GM18508 (cell line): ENCODE results near the gene PTPRN2.

Experiments used
- ATAC-seq: cut with Tn5 transposase; IDR thresholded peaks from one replicate; pipeline ENCODE4 v1.9.1; 2021; ENCODE audit warnings: moderate number of reproducible peaks; ENCODE audit not compliant: insufficient read depth, unreplicated experiment

The PTPRN2 gene

DNA sequence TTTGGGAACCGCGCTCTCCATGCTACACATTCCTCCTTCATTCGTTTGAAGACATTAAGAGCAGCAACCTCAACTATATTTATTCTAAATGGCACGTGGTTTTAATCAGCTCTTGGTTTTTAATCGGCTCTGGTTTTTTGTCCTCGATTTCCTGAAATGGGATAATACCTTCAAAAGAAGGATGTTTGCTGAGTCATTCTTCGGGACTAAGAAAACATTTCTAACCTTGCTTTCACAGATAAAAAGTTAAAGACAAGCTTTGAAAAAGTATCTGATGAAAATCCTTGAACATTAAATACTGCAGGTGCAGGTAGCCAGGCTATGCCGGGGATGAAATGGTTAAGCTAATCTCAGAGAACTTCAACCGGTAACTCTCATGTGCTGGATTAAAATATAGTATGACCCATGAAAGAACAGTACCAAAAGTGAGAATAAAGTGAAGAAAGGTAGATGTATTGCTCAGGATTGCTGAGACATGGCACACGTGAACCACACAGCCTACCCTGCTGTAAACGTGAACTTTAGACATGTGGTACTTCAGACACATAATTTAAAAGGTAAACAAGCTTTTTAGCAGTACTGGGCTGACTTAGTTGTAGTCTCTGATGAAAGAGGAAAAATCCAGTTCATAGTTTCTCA, 89.1 kb downstream of the PTPRN2 start:
- no peak for ATAC-seq

DNA sequence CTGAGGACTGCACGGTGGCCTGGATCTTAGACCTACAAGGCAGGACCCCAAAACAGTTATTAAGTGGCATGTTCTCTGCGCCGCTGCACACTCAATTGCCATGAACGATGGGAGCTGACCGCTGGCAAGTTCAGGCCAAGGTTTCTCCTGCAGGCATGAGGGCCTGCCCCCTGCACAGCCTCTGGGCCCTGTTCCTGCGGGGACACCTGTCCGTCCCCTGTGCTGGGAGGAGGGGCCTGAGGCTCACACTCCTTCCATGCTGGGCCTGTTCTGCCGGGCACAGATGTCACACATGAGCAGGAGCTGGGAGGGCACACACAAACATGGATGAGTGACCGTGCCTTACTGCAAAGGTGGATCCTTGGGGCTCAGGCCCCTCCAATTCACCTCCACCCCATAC, 90.0 kb downstream of the PTPRN2 start:
- no peak for ATAC-seq

DNA sequence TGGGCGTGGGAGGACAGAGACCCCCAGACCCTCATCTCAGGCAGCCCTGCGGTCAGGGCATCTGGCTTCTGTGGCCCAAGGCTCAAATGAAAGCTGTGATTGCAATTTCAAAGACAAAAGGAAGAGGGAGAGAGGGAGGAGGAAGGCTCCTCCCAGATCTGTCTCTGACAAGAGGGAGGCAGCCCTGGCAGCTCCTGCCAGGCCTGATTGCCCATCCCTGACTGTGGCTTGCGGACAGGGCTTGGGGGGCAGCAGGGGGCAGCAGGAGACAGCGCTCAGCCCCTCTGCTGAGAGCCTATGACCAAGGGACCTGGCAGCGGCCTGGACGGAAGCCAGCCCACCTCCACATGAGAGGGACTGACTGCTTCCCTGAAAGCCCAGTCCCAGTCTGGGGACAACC, 91.8 kb downstream of the PTPRN2 start:
- ATAC-seq = no peak

DNA sequence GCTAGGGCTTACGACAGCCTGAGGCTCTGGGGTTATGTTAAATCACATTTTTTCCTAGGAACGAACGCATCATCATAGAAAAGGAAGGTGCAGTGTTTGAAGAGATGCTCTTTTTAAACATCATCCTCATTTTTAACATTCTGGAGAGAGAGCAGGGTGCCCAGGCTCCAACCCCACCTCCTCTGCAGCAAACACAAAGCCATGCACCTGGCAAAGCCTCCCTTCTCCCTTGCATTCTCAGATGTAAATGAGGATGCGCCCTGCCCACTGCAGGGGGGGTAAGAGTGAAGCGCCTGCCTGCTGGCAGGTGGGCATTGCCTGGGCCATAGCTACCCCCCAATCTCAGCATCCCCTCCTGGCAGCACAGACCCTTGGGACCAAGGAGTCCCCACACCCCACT, 92.4 kb downstream of the PTPRN2 start:
- no peak for ATAC-seq

DNA sequence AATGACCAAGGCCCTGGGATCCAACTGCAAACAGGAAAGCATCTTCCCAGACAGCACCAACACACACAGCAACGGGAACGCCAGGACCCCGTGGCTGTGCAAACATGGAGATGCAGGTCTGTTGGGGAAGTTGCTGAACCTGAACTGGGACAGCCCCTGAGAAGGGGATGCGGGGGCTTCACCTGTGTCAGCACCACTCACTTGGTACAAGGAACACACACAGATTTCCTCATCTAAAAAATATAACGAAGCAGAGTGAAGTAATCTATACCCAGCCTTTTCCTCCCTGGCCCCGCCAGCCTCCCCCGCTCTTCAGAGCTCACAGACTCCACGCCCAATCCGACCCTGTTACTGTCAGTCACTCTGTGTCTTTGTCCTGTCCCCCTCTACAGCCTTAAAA, 93.0 kb downstream of the PTPRN2 start:
- ATAC-seq = no peak

DNA sequence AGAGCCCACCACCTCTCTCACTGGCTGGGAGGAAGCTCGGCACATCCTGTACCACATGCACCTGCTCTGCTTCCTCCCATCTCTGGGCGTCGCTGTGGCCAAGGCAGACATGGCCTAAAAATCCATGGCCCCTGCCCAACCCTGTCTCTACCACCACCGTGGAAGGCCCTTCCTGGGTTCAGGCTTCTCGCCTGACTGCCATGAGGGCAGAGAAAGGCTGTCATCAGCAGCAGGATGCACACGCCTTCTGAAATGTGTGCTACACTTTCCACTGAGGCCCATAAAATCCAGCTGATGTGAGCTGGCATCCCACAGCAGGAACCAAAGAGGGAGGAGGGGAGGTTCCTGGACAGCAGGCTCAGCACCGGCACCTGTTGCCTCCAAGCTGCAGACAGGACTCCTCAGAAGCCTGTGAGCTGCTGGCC, 93.4 kb downstream of the PTPRN2 start:
- ATAC-seq = no peak

DNA sequence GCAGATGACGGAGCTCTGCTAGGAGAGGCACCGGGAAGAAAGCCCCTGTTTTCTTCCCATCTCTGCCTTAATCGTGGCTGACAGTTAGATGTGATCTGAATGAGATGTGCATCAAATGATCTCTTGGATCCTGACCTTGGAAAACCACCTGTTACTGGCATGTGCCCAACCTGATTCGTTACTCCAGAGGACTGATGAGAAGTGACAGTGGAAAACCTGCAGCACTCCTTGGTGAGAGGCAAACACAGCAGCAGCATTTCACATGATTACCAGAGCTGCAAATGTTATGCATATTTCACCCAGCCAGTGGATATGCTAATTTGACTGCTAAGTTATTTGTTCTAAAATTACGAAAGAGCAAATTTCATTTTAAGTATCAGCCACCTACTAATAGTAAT, 95.3 kb downstream of the PTPRN2 start:
- ATAC-seq = no peak

DNA sequence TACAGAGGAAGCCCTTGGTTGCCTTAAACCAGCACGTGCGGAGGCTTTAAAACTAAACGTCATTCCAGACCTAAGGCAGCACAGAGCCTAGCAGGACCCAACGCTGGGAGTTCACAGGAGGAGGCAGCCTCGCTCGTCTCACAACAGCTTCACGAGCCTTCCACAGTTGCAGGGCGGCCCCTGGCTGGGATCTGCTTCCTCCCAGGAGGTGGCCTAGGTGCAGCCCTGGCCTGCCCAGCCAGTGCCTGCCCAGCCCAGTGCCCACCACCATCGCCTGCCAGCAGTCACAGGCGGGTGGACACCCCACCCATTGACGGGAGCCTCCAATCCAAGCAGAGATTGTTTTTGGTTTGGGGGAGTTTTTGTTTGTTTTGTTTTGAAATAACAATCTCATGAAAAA, 96.5 kb downstream of the PTPRN2 start:
- no peak for ATAC-seq

DNA sequence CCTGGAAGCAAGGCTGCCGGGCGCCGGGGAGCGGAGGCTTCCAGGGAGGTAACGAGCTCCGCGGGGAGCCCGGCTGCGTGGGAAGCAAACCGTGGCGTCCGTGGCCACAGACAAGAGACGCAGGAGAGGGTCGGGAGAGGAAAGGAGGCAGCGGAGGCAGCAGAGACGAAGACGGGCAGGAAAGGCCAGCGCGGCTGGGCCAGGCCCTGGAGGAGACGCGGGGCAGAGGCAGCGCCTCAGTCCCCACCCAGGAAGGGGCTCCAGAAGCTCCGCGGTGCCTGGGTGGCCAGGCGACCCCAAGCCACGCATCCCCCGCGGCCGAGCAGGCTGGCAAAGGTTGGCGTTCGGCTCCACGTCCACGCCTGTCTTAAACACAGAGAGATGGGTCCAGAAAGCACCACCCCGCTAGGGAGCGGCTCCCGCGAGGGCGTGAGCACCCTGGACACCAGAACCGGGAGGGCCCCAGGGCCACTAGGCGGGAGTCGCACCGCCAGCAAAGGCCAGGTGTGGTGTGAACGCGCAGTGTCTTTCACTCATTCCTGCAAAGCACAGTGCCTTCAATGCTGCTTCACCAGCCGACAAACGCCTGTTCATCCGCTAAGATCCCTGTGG, 97.3 kb downstream of the PTPRN2 start:
- no peak for ATAC-seq

DNA sequence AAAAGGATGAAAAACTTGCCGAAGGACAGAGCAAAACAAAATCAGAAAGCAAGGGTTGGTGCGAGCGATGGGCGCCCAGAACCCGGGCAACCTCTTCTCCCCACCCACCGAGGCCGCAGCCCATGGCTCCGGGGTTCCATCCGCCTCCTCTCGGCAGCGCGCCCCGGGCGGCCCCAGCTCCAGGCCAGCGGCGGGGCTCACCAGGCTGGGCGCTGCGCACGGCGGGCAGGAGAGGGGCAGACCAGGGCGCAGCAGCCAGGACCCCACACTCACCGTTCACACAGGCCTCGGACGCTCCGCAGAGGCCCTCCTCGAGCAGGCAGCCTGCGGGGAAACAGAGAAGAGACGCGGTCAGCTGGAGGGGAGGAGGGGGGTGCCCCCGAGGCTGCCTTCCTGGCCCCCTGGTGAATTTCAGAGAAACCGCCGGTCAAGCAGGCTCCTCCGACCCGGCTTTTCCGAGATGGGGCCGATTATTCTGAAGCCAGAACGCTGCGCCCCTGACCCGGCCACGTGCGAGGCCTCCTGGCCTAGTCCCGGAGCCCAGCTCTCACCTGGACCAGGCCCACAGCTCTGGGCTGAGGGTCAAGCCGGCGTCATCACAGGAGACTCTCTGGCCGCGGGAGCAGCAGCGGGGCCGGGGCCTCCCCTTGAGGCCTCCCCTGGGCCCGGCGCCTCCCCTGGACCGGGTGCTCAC, 98.0 kb downstream of the PTPRN2 start:
- ATAC-seq = no peak

DNA sequence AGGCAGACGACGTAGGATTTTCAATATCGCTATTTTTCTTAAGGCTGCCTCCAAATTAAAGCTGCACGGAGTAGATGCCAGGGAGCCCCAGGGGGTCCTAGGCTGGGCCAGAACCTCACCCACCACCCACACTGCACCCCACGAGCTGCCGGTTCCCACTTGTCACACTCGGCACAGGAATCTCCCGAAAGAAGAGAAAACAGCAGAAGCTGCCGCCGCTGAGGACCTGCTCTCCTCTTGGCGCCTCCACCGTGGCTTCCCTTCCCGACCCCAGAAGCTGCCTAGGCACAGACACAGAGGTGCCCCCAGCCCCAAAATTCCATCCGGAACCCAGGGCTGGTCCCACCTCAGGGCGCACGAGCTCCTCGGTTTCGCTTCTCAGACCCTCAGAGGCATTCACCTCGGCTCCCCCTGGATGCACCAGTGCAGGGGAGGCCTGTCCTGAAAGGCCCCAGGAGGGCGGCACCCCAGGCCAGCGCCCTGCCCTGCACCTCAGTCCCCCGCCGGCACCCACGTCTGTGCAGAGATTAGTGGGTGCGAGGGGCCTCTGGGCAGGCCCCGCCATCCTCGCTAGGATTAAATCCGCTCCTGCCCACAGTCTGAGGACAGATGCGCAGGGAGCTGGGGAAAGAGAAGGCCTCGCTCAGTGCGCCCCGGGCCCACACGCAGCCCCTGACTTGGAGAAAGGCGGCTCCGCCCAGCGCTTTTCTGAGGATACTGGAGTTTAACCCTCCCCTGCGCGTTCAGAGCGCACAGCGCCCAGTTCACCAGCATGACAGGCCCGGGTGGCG, 99.2 kb downstream of the PTPRN2 start:
- ATAC-seq = no peak

DNA sequence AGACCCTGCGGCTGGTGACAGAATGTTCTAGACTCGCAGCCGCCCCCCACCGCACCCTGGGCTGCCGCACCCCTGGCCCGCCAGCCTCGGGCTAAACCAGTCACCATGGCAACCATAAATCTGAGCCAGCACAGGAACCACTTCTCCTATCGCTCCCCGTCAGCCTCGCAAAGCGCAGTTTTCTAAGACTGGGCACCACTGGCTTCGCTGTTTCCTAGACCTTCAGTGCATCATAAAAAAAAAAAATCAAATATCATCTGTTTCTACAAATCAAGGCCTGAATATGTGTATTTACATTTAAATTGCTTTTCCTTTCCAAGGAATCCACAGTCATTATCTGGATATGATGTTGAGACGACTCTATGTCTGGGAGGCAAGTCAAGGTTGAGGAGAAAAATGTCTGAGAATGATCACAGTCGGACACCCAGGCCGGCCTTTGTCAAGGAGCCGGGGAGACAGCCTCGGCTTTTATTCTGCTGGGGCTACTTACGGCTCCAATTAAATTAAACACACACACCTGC, 99.9 kb downstream of the PTPRN2 start:
- no peak for ATAC-seq

DNA sequence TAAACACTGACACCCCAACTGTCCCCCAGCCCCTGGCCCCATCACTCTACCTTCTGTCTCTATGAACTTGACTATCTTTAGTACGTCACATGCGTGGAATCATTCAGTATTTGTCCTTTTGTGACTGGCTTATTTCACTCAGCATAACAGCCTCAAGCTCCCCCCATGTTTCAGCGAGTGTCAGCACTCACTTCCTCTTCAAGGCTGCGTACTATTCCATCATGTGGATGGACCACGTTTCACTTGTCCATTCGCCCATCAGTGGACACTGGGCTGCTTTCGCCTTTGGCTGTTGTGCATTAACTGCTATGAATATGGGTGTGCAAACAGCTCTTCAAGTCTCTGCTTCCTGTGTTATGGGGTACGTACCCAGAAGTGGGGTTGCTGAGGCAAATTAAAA, 100.7 kb downstream of the PTPRN2 start:
- ATAC-seq = no peak

DNA sequence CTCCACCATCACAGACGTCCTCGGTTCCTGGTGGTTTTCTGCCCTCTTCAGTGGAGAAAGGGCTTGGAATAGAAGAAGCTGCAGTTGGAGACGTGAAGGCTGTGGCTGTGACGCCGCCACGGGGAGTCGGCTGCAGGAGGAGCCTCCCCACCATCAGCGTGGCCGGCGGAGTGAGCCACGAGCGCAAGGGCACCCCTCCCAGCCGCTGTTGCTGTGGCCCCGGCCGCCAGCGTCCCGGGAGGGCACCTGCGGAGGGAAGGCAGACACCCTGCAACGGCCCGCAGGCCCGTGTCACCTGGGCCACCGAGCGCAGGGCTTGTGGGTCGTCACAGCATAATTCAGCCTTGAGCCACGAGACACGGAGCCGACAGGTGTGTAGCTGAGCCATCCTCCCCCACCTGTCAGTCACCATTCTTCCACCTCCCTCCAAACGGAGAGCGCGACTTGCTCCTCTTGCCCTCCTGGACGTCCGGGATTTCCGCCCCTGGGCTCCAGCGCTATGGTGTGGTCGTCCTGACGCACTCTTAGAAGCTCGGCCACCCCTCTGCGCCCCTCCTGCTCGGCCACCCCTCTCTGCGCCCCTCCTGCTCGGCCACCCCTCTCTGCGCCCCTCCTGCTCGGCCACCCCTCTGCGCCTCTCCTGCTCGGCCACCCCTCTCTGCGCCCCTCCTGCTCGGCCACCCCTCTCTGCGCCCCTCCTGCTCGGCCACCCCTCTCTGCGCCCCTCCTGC, 102.7 kb downstream of the PTPRN2 start:
- ATAC-seq = no peak

DNA sequence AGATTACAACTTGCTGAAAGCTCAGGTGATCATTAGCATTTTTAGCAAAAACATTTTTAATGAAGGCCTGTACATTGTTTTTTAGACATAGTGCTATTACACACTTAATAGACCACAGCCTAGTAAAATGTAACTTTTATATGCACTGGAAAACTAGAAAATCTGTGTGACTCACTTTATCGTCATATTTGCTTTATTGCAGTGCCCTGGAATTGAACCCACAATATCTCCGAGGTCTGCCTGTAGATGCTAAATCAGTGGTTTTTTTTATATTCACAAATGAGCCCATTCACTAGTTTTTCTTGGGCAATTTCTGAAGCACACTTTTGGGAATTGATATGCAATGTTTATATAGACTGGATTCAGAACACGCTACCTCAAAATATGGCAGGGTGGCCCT, 105.1 kb downstream of the PTPRN2 start:
- ATAC-seq = no peak

DNA sequence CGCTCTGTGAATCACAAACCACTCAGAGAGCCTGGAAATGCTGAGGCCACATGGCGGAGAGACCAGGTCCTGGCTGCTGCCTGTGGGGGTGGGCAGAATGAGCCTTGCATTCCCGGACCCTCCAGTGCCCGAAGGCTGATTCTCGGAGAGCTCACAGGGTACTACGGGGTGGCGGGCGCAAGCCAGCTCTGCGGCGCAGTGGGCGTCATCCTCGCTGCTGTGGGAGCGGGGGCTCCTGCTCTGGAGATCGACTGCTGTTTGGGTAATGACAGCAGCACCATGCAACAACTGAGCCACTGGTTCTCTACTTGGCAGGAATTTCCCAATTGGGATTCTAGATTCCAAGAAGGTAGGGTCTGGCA, 108.0 kb downstream of the PTPRN2 start:
- no peak for ATAC-seq

DNA sequence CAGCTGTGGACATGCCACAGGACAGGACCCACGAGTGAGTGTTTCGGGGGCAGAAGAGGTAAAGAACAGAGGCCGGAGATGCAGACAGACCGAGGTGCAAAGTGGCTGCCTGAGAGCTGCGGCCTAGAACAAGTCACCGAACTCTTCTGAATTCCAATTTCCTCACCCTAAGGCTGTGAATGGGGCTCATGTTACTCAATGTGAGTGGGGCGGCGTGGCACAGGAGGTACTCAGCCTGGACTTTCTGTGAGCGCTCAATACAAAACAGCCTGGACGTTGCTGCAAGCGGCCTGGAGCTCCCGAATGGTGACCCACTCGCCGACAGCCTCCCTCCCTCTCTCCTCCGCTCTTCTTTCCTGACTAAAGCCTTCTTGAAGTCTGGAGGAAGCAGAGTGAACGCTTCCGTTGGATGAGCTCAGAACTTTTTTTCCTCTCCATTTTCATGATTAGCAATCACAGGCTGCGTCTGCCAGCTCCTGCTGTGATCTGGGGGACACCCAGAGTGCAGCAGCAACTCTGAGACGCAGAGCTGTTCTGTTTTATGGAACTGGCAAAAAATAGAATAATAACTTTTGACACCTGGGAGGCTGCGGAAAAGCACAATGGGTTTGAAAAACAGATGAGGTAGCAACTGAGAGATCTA, 108.5 kb downstream of the PTPRN2 start:
- ATAC-seq = no peak

DNA sequence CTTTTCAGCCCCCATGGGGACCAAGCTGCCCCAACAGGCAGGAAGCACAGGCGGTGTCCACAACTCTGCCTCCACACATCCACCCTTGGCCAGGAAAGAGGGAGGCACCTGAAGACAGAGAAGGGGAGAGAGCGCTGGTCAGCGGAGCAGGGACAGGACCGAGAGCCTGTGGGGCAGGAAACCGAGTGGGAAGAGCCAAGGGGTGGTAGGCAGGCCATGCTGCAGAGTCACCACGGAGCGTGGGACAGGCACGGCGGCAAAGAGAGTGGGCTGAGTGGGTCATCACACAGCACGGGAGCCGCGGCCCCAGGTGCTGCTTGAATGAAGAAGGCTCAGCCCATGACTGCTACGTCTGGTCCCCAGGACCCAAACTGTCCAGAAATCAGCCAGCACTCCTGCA, 109.8 kb downstream of the PTPRN2 start:
- no peak for ATAC-seq

DNA sequence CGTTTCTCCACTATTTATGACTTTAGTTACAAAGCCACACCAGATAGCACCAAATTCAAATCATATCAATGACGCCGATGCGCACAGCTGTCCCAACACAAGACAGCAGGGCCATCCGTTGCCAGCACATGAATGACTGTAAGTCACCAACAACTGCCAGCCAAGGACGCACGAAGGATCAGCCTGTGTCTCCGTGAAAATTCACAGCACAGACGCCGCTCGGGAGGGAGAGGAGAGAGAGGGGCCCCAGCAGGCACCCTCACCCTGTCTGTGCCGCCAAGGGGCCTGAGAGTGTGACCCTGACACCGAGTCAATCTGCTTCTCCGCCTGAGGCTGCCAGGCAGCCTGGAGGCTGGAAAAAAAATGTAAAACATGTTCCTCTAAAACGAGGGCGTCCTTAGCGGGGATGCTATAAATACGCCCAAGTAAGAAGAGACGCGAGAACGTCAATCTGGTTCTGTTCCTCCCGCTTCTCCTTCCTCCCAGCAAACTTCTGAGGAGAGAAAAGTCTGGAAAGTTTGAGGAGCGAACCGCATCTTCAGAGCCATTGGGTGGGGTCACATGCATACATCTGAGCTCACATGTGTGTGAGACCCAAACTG, 111.2 kb downstream of the PTPRN2 start:
- no peak for ATAC-seq

DNA sequence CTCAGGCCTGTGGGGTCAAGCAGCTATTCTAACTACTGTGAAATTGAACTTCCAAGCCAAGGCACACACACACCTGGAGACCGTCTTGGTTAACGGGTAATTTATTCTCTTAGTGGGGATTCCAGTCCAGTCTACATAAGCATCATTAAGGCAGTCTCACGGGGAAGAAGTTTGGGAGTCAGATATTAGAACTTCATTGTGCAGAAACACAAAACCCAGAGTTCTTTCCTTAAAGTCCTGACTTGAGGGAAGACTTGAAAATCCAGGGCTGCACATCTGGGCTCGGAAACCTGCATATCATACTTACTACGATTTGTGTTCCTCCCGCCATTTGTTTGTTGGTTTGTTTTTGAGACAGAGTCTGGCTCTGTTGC, 112.0 kb downstream of the PTPRN2 start:
- no peak for ATAC-seq
